Measurements from ENCODE around the gene SYTL2.

SYTL2 gene

GRCh38 chr11:85755701-85756100, 55.2 kb downstream of the SYTL2 start:
- no peak for DNase-seq

GRCh38 chr11:85755285-85755684, 55.7 kb downstream of the SYTL2 start:
- no peak for DNase-seq

GRCh38 chr11:85752890-85753581, 57.9 kb downstream of the SYTL2 start:
- DNase-seq, result no peak

- DNase-seq, result no peak
Observed at GRCh38 chr11:85752201-85752889, 58.6 kb downstream of the SYTL2 start.

GRCh38 chr11:85751724-85752123, 59.2 kb downstream of the SYTL2 start:
- DNase-seq, result no peak

GRCh38 chr11:85750646-85751045, 60.3 kb downstream of the SYTL2 start:
- no peak for DNase-seq

GRCh38 chr11:85749884-85750283, 61.1 kb downstream of the SYTL2 start:
- no peak for DNase-seq

- DNase-seq, result no peak
Observed at GRCh38 chr11:85749287-85749834, 61.6 kb downstream of the SYTL2 start.

- DNase-seq, result no peak
Observed at GRCh38 chr11:85748455-85748891, 62.5 kb downstream of the SYTL2 start.

- no peak for DNase-seq
Observed at GRCh38 chr11:85746670-85747069, 64.3 kb downstream of the SYTL2 start.

GRCh38 chr11:85745626-85746025, 65.3 kb downstream of the SYTL2 start:
- DNase-seq, result no peak

GRCh38 chr11:85742873-85743275, 68.1 kb downstream of the SYTL2 start:
- no peak for DNase-seq

GRCh38 chr11:85742348-85742747, 68.6 kb downstream of the SYTL2 start:
- DNase-seq, result no peak

- no peak for DNase-seq
Observed at GRCh38 chr11:85740481-85741400, 70.2 kb downstream of the SYTL2 start.

- no peak for DNase-seq
Observed at GRCh38 chr11:85737738-85738137, 73.2 kb downstream of the SYTL2 start.

- no peak for DNase-seq
Observed at GRCh38 chr11:85735876-85736460, 75.0 kb downstream of the SYTL2 start.

GRCh38 chr11:85732965-85733364, 78.0 kb downstream of the SYTL2 start:
- DNase-seq, result no peak

GRCh38 chr11:85726381-85726780, 84.6 kb downstream of the SYTL2 start:
- DNase-seq, result no peak

GRCh38 chr11:85725510-85726258, 85.3 kb downstream of the SYTL2 start:
- DNase-seq, result peak; percentile 77 to 94

GRCh38 chr11:85724748-85725465, 86.0 kb downstream of the SYTL2 start:
- DNase-seq, result no peak

- DNase-seq, result no peak
Observed at GRCh38 chr11:85723088-85723487, 87.9 kb downstream of the SYTL2 start.
